Activated naive CD4-positive, alpha-beta T cell (primary cell): ENCODE data around the gene PI4KA.

ENCODE experiments used
- DNase-seq, 4 experiments: peaks; one replicate each; lab custom pipeline; 2025; lab: John Stamatoyannopoulos, UW

The PI4KA gene

GRCh38 chr22:20816559-20816958 lies 42.1 kb downstream of the PI4KA start:
- no peak for DNase-seq

DNA sequence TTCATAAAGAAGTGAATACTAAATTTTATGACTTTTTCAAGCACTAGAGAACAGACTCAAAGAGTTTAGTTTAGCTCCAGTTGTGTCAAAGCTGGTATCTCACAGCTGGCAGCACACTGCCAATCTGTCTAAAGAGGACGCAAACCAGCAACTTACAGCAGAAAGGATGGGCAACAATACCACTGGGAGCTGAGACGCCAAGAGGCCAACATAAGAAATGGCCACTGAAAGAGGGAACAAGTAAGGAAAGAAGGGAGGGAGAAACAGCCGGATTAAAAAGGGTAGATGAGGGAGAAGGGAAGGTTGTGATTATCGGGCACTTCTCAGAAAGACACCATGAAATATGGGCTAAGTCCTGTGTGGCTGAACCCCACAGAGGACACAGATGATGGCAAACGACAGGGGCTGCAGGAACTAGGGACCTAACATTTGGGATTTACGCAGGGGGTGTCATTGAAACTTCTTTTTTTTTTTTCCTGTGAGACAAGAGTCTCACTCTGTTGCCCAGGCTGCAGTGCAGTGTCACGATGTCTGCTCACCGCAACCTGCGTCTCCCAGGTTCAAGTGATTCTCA lies 43.0 kb downstream of the PI4KA start:
- DNase-seq = no peak

- DNase-seq = no peak
These were observed 44.3 kb downstream of the PI4KA start for GRCh38 chr22:20814221-20814808.

GRCh38 chr22:20813056-20813455 lies 45.6 kb downstream of the PI4KA start:
- no peak for DNase-seq

GRCh38 chr22:20811971-20812660 lies 46.5 kb downstream of the PI4KA start:
- no peak for DNase-seq

- DNase-seq = no peak
These were observed 47.4 kb downstream of the PI4KA start for GRCh38 chr22:20811171-20811570.

DNA sequence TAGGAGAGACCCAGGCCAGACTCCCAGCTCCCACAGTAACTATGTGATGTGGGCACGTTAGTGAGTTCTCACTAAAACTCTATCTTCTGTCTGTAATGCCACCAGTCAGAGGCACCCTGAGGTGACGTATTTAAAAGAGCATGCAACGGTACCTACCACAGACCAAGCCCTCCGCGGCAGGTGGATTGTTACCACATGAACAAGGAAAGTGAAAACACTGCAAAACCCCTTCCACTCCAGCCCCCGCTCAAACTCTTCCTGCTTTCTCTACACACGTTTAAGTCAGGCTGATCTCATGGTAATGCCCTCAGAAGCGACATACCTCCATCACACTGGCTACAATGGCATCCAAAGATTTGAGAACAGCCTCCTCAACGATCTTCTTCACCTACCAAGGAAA lies 48.0 kb downstream of the PI4KA start:
- peak in 1 of 4 experiments; percentile 3 for DNase-seq

DNA sequence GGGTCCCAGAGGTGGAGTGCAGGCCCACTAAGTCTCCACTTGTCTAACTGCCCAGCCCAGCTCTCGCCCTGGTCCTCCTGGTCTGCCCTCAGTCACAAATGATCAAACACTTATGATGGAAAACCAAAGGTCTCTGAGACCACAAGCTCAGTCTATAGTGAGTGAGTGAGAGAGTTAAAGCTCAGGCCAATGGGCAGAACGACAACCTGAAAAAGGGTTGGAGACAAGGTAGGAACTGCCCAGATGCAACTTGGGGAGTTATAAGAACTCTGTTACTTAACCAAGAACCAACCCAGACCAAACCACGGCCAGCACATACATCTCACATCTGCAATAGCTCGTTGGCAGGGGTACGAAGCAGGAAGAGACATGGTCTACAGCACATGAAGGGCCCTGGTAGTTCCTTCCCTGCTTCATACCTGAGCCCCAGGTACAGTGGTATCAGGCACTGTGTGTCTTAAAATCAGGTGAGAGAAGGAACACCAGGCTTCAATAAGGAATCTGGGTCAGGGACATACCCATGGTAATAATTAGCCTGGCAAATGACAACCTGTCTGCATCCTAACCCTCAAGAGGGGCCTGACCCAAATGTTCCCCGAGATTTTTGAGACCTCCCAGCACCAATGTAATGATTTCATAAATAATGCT lies 48.9 kb downstream of the PI4KA start:
- no peak for DNase-seq

DNA sequence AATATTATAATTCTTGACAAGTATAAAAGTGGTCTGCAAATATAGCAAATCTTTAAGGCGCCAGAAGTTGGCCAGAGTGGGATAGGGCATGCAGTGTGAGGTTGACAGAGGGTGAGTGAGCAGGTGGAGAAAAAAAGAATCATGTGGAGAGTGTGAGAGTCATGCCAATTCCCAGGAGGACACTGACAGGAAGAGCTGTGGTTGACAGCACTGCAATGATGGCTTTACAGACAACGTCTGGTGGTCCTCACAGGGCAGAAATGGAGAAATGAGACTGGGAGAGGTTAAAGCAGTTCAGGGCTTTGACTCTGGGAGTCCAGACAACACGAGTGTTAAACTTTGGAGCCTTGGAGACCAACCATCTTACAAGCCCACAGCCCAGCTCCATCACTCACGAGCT lies 49.8 kb downstream of the PI4KA start:
- no peak for DNase-seq

GRCh38 chr22:20807315-20807752 lies 51.3 kb downstream of the PI4KA start:
- DNase-seq = no peak

- no peak for DNase-seq
These were observed 52.6 kb downstream of the PI4KA start for GRCh38 chr22:20805972-20806471.

GRCh38 chr22:20804650-20805049 lies 54.0 kb downstream of the PI4KA start:
- DNase-seq = no peak

DNA sequence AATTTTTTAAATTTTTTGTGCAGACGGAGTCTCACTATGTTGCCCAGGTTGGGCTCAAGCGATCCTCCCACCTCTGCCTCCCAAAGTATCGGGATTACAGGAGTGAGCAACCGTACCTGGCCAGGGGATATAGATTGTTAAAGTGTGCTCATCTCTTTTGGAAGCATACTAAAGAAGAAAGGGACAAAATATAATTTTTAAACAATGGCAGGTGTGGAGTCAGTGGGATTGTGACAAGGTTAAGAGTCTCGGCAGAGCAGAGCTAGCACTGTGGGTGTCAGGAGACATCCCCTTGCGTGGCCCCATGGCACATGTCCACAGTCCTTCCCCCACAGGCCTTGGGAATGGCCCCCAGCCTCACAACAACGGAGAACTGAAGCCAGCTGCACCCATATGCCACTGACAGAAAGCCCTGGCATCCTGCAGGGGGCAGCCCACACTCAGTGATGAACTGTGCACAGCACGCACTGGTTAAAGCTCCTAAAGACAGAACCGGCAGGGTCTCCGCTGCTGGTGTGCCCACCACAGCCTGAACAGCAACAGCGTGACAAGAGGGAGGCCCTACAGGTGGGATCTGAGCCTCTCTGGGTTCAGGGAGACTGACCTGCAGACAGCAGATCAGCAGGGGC lies 54.8 kb downstream of the PI4KA start:
- DNase-seq = peak in 1 of 4 experiments; percentile 24

- no peak for DNase-seq
These were observed 55.6 kb downstream of the PI4KA start for GRCh38 chr22:20802922-20803553.

DNA sequence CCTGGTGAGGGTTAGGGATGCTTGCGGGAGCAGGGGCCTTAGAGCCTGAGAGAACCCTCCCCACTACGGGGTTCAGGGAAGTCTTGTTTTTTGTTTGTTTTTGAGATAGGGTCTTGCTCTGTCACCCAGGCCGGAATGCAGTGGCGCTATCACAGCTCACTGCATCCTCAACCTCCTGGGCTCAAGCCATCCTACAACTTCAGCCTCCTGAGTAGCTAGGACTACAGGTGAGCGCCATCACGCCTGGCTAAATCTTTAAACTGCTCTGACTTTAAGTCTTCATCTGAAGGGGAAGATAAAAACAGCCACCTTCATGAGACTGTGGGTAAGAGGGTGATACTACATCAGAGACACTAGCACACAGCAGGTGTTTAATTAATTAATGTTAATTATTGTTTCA lies 56.2 kb downstream of the PI4KA start:
- DNase-seq = no peak

- DNase-seq = no peak
These were observed 59.2 kb downstream of the PI4KA start for GRCh38 chr22:20799449-20799848.

DNA sequence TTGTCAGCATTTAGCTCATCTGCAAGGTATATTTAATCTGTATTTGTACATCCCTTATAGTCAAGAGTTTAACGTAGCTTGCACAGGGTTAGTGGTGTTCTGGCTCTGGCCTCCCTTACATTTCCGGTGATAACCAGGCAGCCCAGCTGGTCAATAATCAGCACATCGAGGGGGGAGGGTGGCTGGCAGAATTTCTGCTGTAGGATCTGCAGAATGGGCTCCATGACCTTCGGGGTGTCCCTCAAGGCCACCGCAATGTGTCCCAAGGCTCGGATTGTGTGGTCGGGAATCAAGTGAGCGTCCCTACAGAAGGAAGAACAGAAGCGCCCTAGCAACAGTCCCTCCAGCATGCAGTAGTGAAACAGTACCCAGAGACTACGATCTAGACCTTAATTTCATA lies 59.6 kb downstream of the PI4KA start:
- DNase-seq = no peak

GRCh38 chr22:20798218-20798617 lies 60.4 kb downstream of the PI4KA start:
- DNase-seq = no peak

- DNase-seq = no peak
These were observed 61.9 kb downstream of the PI4KA start for GRCh38 chr22:20796731-20797130.

DNA sequence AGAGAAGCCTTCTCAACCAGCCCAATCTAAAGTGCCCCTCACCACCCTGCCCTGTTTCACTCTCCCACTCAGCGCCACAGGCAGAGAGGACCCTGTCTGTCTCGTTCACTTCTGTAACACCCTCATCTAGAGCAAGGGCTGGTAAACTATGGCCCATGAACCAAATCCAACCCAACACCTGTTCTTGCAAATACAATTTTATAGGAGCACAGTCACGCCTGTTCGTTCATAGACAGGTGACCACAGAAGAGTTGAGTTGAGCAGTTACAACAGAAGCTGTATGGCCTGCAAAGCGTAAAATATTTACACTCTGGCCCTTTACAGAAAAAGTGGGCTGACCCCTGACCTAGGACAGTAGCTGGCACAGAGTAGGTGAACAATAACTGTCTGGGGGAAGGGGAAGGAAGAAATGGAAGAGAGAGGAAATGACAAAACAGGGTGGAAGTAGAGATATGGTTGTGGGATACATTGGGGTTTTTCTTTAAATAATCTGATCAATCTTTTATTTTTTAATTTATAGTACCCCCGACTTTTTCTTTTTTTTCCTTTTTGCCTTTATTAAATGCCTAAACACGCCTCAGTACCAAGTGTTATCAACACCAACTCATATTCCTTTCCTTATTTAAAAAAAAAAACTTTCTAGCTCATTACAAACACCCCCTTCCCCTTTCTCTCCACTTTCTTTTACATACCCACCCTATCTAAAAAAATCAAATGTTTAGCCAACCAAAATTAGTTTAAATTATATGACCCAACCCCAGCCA lies 63.8 kb downstream of the PI4KA start:
- no peak for DNase-seq
